ENCODE results near the gene USP49.

- TF ChIP-seq CTCF (IDR thresholded peaks at IDR 0.05 in 4 of 5, conservative IDR thresholded peaks at IDR 0.05 in 1 of 5) (no peak), POLR2A (IDR thresholded peaks at IDR 0.05) (no peak)
Measured at GRCh38 chr6:41901882-41902519, 6.8 kb upstream of the USP49 start.
